Uterus (tissue), 4 donors: ENCODE data around the gene KLHL34. TPM values are rescaled to one million over a fixed set of nuclear protein-coding genes. Genes with fewer than 3 reads are reported as not detected.

Source experiments
- DNase-seq, 2 donors: peaks; one replicate each; pipeline ENCODE4 v3.0.0-alpha.2; 2019 to 2020
- H3K27ac ChIP-seq, 2 donors: fragments of 200-600 bp; sonication (generic); 1 replicate in 1 of 2; 2 replicates in 1 of 2; pipeline ENCODE4 v1.5.1; 2016 to 2018
- H3K27me3 ChIP-seq, 2 donors: fragments of 200-600 bp; sonication (generic); one replicate each; pipeline ENCODE4 v1.5.1; 2018 to 2019; ENCODE audit warnings: control low read depth in 1 of 2
- H3K36me3 ChIP-seq, 2 donors: fragments of 200-600 bp; sonication (generic); one replicate each; pipeline ENCODE4 v1.5.1; 2019; ENCODE audit warnings: control low read depth in 1 of 2
- H3K4me1 ChIP-seq, 2 donors: fragments of 200-600 bp; sonication (generic); one replicate each; pipeline ENCODE4 v1.5.1; 2018 to 2019; ENCODE audit warnings: control low read depth in 1 of 2
- H3K4me3 ChIP-seq, 2 donors: fragments of 200-600 bp; sonication (generic); 1 replicate in 1 of 2; 2 replicates in 1 of 2; pipeline ENCODE4 v1.5.1; 2018 to 2019; ENCODE audit warnings: mild to moderate bottlenecking in 1 of 2
- H3K9me3 ChIP-seq, 2 donors: fragments of 200-600 bp; sonication (generic); one replicate each; pipeline ENCODE4 v1.5.1; 2019; ENCODE audit warnings: control low read depth in 1 of 2
- POLR2A ChIP-seq, 2 donors: fragments of 450-650 bp; IDR thresholded peaks; one replicate each; pipeline ENCODE4 v1.6.1; 2016; ENCODE audit warnings: antibody characterized with exemption in 2 of 2, mild to moderate bottlenecking in 1 of 2, moderate library complexity in 1 of 2
- intact Hi-C: fragments of 100-400 bp; cut with DNase I; formaldehyde crosslinking; loops from one replicate; pipeline ENCODE4 v1.15.1; 2023; ENCODE audit warnings: low total_unique reads
- total RNA-seq, 4 donors: library from RNA; depleted of rRNA in 3 of 4; stranded (reverse); fragments of >200 nt in 3 of 4; gene quantifications; one replicate each; pipeline versions ENCODE4 v1.1.0 to v1.2.4, GENCODE V29; 2014 to 2023
- TF ChIP-seq, protein P1 (sequence below), 4 experiments: fragments of 200-600 bp in 2 of 4; fragments of 450-650 bp in 2 of 4; sonication (generic) in 2 of 4; IDR thresholded peaks; one replicate each; pipeline ENCODE4 v1.5.1; 2016 to 2019; ENCODE audit warnings: antibody characterized with exemption in 4 of 4, mild to moderate bottlenecking in 2 of 4, moderate library complexity in 1 of 4
- donor health status: DM: yes; HTN: yes; CAD: no.

KLHL34 gene
- total RNA-seq, 4 donors from 2014 or later: 0.21 TPM; not detected in 3

DNA sequence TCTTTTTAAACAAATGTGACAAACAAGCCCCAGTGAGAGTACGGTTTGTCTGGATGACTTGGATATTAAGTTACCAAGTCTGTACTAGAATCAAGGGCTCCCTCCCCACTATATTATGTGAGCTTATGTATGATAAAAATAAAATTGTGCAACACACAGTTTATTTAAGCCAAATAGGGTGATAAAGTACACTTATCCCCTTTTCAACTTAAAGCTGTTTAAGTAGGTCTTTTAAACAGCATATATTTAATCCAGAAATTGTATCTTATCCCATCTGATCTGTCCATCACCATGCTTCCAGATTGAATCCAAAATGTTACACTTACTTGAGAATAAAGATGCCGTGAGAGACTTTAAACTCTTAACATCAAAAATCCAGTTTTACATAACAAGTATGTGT lies 2.0 kb upstream of the KLHL34 start:
- TF ChIP-seq, protein P1, sequence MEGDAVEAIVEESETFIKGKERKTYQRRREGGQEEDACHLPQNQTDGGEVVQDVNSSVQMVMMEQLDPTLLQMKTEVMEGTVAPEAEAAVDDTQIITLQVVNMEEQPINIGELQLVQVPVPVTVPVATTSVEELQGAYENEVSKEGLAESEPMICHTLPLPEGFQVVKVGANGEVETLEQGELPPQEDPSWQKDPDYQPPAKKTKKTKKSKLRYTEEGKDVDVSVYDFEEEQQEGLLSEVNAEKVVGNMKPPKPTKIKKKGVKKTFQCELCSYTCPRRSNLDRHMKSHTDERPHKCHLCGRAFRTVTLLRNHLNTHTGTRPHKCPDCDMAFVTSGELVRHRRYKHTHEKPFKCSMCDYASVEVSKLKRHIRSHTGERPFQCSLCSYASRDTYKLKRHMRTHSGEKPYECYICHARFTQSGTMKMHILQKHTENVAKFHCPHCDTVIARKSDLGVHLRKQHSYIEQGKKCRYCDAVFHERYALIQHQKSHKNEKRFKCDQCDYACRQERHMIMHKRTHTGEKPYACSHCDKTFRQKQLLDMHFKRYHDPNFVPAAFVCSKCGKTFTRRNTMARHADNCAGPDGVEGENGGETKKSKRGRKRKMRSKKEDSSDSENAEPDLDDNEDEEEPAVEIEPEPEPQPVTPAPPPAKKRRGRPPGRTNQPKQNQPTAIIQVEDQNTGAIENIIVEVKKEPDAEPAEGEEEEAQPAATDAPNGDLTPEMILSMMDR (IDR thresholded peaks at IDR 0.05): no peak
- TF ChIP-seq POLR2A (IDR thresholded peaks at IDR 0.05): no peak
- H3K27me3 ChIP-seq: peaks cover 0 to 5% of the 10 kb centered on the region in 2 donors
- no peak for DNase-seq
- H3K36me3 ChIP-seq: no peaks in the 10 kb centered on the region
- H3K9me3 ChIP-seq: no peaks in the 10 kb centered on the region
- no peak overlapping the region for H3K4me3 ChIP-seq
- H3K27ac ChIP-seq: no peak overlapping the region
- intact Hi-C loops: no loop called here
- H3K4me1 ChIP-seq: no peaks in the 10 kb centered on the region

DNA sequence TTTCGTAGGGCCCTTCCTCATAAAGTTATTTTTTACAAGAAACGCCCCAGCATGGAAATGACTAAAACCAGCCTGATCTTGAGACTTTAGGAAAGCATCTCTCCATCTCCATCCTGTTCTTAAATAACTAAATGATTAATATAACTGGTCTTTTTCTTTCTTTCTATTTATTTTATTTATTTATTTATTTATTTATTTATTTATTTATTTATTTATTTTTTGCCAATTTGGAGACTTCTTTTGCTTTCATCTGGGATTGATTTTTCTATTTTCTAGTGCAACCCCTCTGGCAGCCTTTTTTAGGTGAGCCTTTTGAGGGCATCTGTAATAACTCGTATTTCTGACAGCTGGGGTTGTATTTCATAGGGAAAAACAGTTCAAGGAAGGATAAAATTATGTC lies 1.2 kb upstream of the KLHL34 start:
- no peak for DNase-seq
- TF ChIP-seq, protein P1 (IDR thresholded peaks at IDR 0.05): no peak
- no peak for TF ChIP-seq POLR2A (IDR thresholded peaks at IDR 0.05)
- no peaks in the 10 kb centered on the region for H3K4me1 ChIP-seq
- H3K36me3 ChIP-seq: no peaks in the 10 kb centered on the region
- H3K9me3 ChIP-seq: no peaks in the 10 kb centered on the region
- intact Hi-C loops: no loop called here
- H3K27me3 ChIP-seq: peaks cover 0 to 5% of the 10 kb centered on the region in 2 donors
- H3K4me3 ChIP-seq: no peak overlapping the region
- H3K27ac ChIP-seq: no peak overlapping the region

DNA sequence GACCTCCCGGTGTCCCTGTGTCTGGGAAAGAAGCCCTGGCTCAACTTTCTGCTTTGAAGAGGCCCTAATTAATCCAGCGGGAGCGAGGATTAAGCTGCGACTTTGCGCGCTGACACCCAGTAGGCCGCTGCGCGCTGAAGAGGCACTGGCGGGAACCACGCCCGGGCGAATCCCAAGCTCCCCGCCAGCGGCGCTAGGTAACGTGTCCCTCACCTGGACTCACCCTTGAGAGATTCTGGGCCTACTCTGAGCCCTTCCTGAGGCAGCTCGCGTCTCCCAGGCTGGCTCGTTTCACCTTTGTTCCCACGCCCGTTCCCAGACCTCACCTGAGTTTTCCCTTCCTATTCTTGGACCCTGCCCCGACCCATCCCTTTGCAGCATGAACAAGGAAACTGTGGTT lies 616 bp upstream of the KLHL34 start:
- intact Hi-C loops: no loop called here
- peaks cover 0 to 5% of the 10 kb centered on the region in 2 donors for H3K27me3 ChIP-seq
- H3K36me3 ChIP-seq: no peaks in the 10 kb centered on the region
- TF ChIP-seq, protein P1 (IDR thresholded peaks at IDR 0.05): no peak
- TF ChIP-seq POLR2A (IDR thresholded peaks at IDR 0.05): no peak
- no peaks in the 10 kb centered on the region for H3K4me1 ChIP-seq
- no peak for DNase-seq
- H3K27ac ChIP-seq: no peak overlapping the region
- H3K9me3 ChIP-seq: no peaks in the 10 kb centered on the region
- H3K4me3 ChIP-seq: no peak overlapping the region

DNA sequence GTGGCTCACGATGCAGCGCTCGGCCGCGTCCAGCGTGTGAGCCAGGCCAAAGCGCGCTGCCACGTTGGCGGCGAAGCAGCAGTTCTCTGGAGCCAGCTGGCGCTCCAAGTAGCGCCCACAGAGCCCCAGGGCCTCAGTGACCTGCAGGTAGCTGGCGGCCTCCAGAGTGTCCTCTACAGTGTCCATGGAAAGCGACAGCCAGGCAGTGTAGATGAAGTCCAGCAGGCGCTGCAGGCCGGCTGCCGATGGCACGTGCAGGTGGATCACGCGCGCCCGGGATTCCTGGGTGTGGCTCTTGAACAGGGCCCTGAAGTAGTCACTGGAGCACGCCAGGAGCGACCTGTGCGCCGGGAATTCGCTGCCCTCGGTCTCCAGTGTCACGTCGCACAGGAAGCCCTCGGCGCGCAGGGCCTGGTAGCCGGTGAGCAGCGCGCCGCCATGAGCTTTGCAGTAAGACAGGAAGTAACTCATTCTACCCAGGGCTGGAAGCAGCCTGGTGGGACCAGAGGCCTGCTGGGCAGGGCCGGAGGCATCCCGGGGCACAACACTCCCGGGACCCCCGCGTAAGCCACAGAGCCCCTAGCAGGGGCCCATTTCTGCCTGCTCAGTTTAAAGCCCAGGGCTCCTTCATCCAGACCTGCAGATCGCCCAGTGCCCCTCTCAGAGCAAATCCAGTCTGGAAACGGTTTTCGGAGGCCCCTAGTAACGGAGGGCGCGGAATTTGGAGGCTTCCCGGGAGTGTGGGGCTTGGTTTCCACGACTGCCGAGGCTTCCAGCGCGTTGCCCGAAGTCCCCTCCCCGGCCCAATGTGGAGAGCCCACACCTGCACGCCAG lies 595 bp downstream of the KLHL34 start:
- Histone ChIP-seq H3K4me1 (no peaks in the 10 kb centered on the region), H3K27ac (no peak overlapping the region), H3K4me3 (no peak overlapping the region), H3K36me3 (no peaks in the 10 kb centered on the region), H3K9me3 (no peaks in the 10 kb centered on the region), H3K27me3 (peaks cover 0 to 5% of the 10 kb centered on the region in 2 donors)
- intact Hi-C loops: no loop called here
- TF ChIP-seq POLR2A (IDR thresholded peaks at IDR 0.05): no peak
- TF ChIP-seq, protein P1 (IDR thresholded peaks at IDR 0.05): no peak
- DNase-seq: no peak

DNA sequence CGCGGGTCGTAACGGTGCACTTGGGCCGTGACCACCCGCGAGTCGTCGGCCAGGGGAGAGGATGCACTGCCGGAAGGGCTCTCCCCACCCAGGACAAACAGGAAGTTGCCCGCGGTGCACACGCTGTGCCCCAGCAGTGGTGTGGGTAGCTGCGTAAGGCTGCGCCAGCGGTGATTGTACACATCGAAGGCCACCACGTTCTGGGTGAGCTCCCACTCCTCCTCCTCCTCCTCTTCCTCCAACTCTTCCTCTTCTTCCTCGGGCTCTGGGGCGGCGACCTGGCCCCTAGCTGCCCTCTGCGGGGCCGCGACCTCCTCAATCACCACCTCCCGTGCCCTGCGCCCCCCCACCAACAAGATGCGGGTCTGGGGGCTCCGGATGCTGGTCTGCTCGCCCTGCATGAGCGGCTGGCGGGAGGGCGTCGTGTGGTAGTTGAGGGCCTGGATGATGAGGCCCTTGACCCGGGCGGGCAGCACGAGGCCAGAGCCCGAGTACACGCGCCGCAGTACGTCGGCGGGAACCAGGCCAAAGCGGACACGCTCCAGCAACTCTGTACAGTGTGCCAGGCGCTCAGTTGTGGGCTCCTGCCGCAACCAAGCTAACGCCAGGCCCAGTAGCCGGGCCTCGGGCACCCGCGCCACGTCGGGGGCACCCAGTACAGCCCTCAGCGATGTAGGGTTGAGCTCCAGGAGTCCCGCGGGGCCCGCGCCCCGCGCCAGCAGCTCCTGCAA lies 1.4 kb downstream of the KLHL34 start:
- TF ChIP-seq, protein P1 (IDR thresholded peaks at IDR 0.05): no peak
- no peak for TF ChIP-seq POLR2A (IDR thresholded peaks at IDR 0.05)
- no peak overlapping the region for H3K4me3 ChIP-seq
- intact Hi-C loops: no loop called here

More for the DNA sequence above, 1.4 kb downstream of the KLHL34 start:
- H3K4me1 ChIP-seq: no peaks in the 10 kb centered on the region
- no peak for DNase-seq
- H3K27ac ChIP-seq: no peak overlapping the region
- H3K36me3 ChIP-seq: no peaks in the 10 kb centered on the region
- H3K9me3 ChIP-seq: no peaks in the 10 kb centered on the region
- H3K27me3 ChIP-seq: peaks cover 0 to 5% of the 10 kb centered on the region in 2 donors
